ENCODE results near the gene RUNX2.
"Not testable (repeated sequence)": the region's sequence is repeated elsewhere in the genome, so short reads cannot be mapped to it uniquely, and the experiment has no call there.

RUNX2 gene

DNA sequence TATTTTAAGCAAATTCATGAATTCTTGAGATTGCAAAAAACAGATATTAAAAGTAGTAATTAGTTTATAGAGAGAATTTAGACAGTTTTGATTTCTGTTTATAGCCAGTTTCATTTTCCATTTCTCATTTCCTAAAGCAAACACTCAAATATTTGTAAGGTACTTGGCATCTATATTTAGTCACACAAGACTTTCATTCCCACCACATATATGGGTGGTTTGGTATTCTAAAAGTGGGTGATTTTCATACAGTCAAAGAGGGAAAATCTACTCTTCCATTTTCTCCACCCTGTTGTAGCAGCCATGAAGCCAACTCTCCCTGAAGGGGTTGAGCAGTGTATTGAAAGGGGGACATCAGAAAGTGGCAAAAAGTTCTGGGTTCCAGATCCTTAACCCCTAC lies 230.7 kb downstream of the RUNX2 start:
- H3K4me1 ChIP-seq (ENCODE audit: insufficient read depth, poor library complexity, severe bottlenecking) = peaks cover 6% of the 10 kb centered on the region
- no peak for ATAC-seq (ENCODE audit: low read depth)
- H3K27ac ChIP-seq (ENCODE audit: poor library complexity, severe bottlenecking) = no peak overlapping the region
- H3K27me3 ChIP-seq (ENCODE audit: insufficient read depth, poor library complexity, severe bottlenecking) = no peaks in the 10 kb centered on the region
- no peak overlapping the region for H3K4me3 ChIP-seq (ENCODE audit: severe bottlenecking)
- TF ChIP-seq, protein P1, sequence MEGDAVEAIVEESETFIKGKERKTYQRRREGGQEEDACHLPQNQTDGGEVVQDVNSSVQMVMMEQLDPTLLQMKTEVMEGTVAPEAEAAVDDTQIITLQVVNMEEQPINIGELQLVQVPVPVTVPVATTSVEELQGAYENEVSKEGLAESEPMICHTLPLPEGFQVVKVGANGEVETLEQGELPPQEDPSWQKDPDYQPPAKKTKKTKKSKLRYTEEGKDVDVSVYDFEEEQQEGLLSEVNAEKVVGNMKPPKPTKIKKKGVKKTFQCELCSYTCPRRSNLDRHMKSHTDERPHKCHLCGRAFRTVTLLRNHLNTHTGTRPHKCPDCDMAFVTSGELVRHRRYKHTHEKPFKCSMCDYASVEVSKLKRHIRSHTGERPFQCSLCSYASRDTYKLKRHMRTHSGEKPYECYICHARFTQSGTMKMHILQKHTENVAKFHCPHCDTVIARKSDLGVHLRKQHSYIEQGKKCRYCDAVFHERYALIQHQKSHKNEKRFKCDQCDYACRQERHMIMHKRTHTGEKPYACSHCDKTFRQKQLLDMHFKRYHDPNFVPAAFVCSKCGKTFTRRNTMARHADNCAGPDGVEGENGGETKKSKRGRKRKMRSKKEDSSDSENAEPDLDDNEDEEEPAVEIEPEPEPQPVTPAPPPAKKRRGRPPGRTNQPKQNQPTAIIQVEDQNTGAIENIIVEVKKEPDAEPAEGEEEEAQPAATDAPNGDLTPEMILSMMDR (IDR thresholded peaks at IDR 0.05; ENCODE audit: poor library complexity, severe bottlenecking) = no peak
- DNase-seq (ENCODE audit: low spot score) = no peak
- H3K9me3 ChIP-seq (ENCODE audit: severe bottlenecking) = no peaks in the 10 kb centered on the region
- H3K36me3 ChIP-seq (ENCODE audit: low read depth) = no peaks in the 10 kb centered on the region

DNA sequence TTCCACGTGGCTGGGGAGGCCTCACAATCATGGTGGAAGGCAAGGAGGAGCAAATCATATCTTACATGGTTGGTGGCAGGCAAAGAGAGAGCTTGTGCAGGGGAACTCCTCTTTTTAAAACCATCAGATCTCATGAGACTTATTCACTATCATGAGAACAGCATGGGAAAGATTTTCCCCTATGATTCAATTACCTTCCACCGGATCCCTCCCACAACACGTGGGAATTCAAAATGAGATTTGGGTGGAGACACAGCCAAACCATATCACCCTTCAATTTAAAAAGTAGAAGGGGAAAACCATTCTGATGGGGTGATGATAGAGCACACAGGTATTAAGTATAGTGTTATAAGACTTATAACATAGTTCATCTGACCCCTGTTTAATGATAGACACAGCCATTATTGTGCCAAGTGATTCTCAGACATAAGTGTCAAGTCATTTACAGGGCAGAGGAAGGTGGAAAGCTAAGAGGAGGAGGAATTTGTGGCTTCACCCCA lies 232.2 kb downstream of the RUNX2 start:
- H3K27ac ChIP-seq (ENCODE audit: poor library complexity, severe bottlenecking); H3K4me3 ChIP-seq (ENCODE audit: severe bottlenecking); H3K9me3 ChIP-seq (ENCODE audit: severe bottlenecking); H3K36me3 ChIP-seq (ENCODE audit: low read depth); ATAC-seq (ENCODE audit: low read depth); H3K4me1 ChIP-seq (ENCODE audit: insufficient read depth, poor library complexity, severe bottlenecking); DNase-seq (ENCODE audit: low spot score); H3K27me3 ChIP-seq (ENCODE audit: insufficient read depth, poor library complexity, severe bottlenecking): not testable (repeated sequence)

DNA sequence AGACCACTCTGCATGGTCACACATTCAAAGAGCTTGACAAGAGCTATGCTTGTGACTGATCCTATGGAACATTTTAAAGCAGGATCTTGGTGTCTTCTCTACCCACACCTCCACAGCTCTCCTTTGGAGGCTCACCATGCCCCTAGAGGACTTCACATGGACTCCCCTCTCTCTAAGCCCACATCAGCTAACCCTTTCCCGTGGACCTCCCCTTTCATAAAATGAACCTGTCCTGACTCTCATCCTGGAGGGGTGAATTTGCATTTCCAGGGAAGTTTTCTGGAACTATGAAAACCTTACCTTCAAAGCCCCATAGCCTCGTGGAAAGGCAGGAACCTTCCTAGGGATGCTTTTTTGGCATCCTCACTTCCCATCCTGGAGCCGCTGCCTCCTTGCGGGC lies 234.0 kb downstream of the RUNX2 start:
- no peaks in the 10 kb centered on the region for H3K27me3 ChIP-seq (ENCODE audit: insufficient read depth, poor library complexity, severe bottlenecking)
- H3K9me3 ChIP-seq (ENCODE audit: severe bottlenecking) = no peaks in the 10 kb centered on the region
- DNase-seq (ENCODE audit: low spot score) (no peak), ATAC-seq (ENCODE audit: low read depth) (no peak)
- TF ChIP-seq, protein P1 (IDR thresholded peaks at IDR 0.05; ENCODE audit: poor library complexity, severe bottlenecking) = no peak
- H3K36me3 ChIP-seq (ENCODE audit: low read depth) = no peaks in the 10 kb centered on the region
- H3K4me1 ChIP-seq (ENCODE audit: insufficient read depth, poor library complexity, severe bottlenecking) = peaks cover 5% of the 10 kb centered on the region
- H3K4me3 ChIP-seq (ENCODE audit: severe bottlenecking) = no peak overlapping the region
- H3K27ac ChIP-seq (ENCODE audit: poor library complexity, severe bottlenecking) = no peak overlapping the region

DNA sequence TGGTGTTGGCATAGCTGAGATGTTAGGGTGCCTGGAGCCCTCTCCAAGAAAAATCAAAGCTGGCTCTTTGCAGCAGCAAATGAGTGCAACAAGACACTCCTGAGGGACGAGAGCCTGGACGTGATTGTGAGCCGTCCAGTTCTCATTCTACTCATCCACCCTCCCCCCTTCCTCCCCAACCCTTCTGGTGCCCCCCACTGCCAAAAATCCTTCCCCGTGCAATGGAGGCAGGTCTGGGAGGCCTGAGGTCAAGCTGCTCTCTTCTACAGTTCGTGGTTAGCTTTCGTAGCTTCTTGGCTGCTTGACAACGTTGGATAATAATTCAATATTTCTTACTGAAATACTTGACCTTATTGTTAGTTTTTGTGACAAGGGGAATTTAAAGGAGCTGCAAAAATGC lies 234.9 kb downstream of the RUNX2 start:
- Histone ChIP-seq H3K27ac (ENCODE audit: poor library complexity, severe bottlenecking) (no peak overlapping the region), H3K36me3 (ENCODE audit: low read depth) (no peaks in the 10 kb centered on the region), H3K9me3 (ENCODE audit: severe bottlenecking) (no peaks in the 10 kb centered on the region), H3K27me3 (ENCODE audit: insufficient read depth, poor library complexity, severe bottlenecking) (no peaks in the 10 kb centered on the region), H3K4me1 (ENCODE audit: insufficient read depth, poor library complexity, severe bottlenecking) (peaks cover 8% of the 10 kb centered on the region), H3K4me3 (ENCODE audit: severe bottlenecking) (no peak overlapping the region)
- ATAC-seq (ENCODE audit: low read depth) (no peak), DNase-seq (ENCODE audit: low spot score) (no peak)
- TF ChIP-seq, protein P1 (IDR thresholded peaks at IDR 0.05; ENCODE audit: poor library complexity, severe bottlenecking) = no peak

DNA sequence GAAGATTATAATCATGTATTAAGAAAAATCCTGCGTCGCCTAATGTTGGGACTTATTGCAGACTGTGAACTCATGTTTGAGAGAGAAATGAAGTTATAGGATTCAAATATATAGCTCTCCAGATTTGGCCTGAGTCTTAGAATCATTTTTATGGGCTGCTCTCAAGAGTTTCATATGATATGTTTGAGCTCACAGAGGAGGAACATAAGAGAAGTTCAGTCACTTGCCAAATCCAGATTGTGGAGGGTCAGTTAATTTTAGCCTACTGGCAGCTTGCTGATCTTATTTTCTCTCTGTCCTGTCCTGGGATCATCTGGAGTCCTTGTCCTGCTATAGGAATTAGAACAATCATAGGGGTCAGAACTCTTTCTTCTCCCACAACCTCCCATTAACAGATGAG lies 235.7 kb downstream of the RUNX2 start:
- DNase-seq (ENCODE audit: low spot score) (no peak), ATAC-seq (ENCODE audit: low read depth) (no peak)
- no peaks in the 10 kb centered on the region for H3K36me3 ChIP-seq (ENCODE audit: low read depth)
- peaks cover 11% of the 10 kb centered on the region for H3K4me1 ChIP-seq (ENCODE audit: insufficient read depth, poor library complexity, severe bottlenecking)
- no peaks in the 10 kb centered on the region for H3K27me3 ChIP-seq (ENCODE audit: insufficient read depth, poor library complexity, severe bottlenecking)
- no peaks in the 10 kb centered on the region for H3K9me3 ChIP-seq (ENCODE audit: severe bottlenecking)
- no peak overlapping the region for H3K27ac ChIP-seq (ENCODE audit: poor library complexity, severe bottlenecking)
- TF ChIP-seq, protein P1 (IDR thresholded peaks at IDR 0.05; ENCODE audit: poor library complexity, severe bottlenecking) = no peak
- no peak overlapping the region for H3K4me3 ChIP-seq (ENCODE audit: severe bottlenecking)

Measured in RWPE2 (cell line).